H1 (cell line): ENCODE data around the gene TBCEL. TPM values are rescaled to one million over a fixed set of nuclear protein-coding genes. Genes with fewer than 3 reads are reported as not detected.

Experiments used
- FOSL1 ChIP-seq: IDR thresholded peaks from 2 replicates; pipeline ENCODE4 v1.6.1; 2011; ENCODE audit warnings: mild to moderate bottlenecking, low read depth, low read length, moderate library complexity; ENCODE audit not compliant: insufficient read depth
- POLR2AphosphoS5 ChIP-seq: IDR thresholded peaks from 2 replicates; pipeline ENCODE4 v1.6.1; 2011; ENCODE audit warnings: low read depth, low read length
- RAD21 ChIP-seq, 2 experiments: IDR thresholded peaks in 1 of 2; conservative IDR thresholded peaks in 1 of 2; 2 replicates each; pipeline ENCODE4 v1.6.1; 2011; ENCODE audit warnings: low read depth in 2 of 2, low read length in 2 of 2, improper control_type of control experiment in 1 of 2, inconsistent platforms in 1 of 2, mild to moderate bottlenecking in 1 of 2, moderate library complexity in 1 of 2
- polyA plus RNA-seq, 7 experiments: library from polyadenylated mRNA; depleted of rRNA in 3 of 7; stranded (reverse) in 5 of 7; unstranded in 2 of 7; fragments of >200 nt in 5 of 7; fragments of 200-250 nt in 2 of 7; gene quantifications; 1 replicate in 5 of 7; 2 replicates in 1 of 7; 4 replicates in 1 of 7; pipeline versions ENCODE4 v1.2.1 to v1.2.3, GENCODE V29; 2011 to 2013; ENCODE audit warnings: missing spikeins in 2 of 7, mixed read lengths in 2 of 7
- total RNA-seq: library from RNA; stranded (reverse); fragmentation: NEBNext Ultra II Directional; extraction: Animal tissue kit (Norgen Biotek cat#: 25700); gene quantifications from 2 replicates; pipeline ENCODE4 v1.2.1, GENCODE V29; 2021

TBCEL gene
- total and polyA plus RNA-seq, 2 of the 8 experiments (the other 6 are each of a cell fraction or from before 2014, with no cell fraction given) = 3.9 to 16.0 TPM

DNA sequence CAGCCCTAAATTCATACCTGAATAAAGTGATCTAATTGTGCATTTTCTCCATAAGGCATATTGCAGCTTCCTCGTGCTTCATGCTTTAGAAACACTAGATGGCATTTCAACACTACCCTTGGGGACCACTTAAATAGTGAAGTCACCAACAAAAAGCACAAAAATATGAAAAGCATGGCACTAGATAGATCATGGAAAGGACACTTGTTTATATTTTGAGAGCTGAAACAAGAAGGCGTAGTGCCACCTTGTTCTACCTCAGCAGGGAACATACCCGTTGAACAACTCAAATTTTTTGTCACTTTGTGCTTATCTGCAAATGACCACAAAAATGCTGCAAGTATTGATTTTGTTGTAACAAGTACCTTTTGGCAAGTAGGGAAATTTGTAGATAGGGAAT, 8.6 kb downstream of the TBCEL start (continued):
- TF ChIP-seq POLR2AphosphoS5 = no peak
- no peak for TF ChIP-seq FOSL1
- TF ChIP-seq RAD21 (IDR thresholded peaks at IDR 0.05 in 1 of 2, conservative IDR thresholded peaks at IDR 0.05 in 1 of 2; ENCODE audit: low read depth in 2 of 2, low read length in 2 of 2) = peak; percentile 34 to 38
